GM19397 (cell line): ENCODE results near the gene CDV3.
"Not testable (repeated sequence)": the region's sequence is repeated elsewhere in the genome, so short reads cannot be mapped to it uniquely, and the experiment has no call there.

Experiments used
- ATAC-seq: cut with Tn5 transposase; IDR thresholded peaks from one replicate; pipeline ENCODE4 v1.9.1; 2021; ENCODE audit warnings: mild to moderate bottlenecking, moderate library complexity; ENCODE audit not compliant: unreplicated experiment

CDV3 gene

GRCh38 chr3:133573629-133574194, at the start of gene CDV3:
Gene CDV3 (plus strand): TSS chr3:133573686. CDS start chr3:133574045, 359 bp downstream.
- ATAC-seq: peak; percentile 32

GRCh38 chr3:133523758-133524157, 49.7 kb upstream of the CDV3 start:
- not testable (repeated sequence) for ATAC-seq

GRCh38 chr3:133525435-133525834, 48.1 kb upstream of the CDV3 start:
- ATAC-seq: no peak

GRCh38 chr3:133527081-133527715, 46.3 kb upstream of the CDV3 start:
- no peak for ATAC-seq

GRCh38 chr3:133529809-133530208, 43.7 kb upstream of the CDV3 start:
- ATAC-seq: no peak

GRCh38 chr3:133531981-133532380, 41.5 kb upstream of the CDV3 start:
- ATAC-seq: no peak

- no peak for ATAC-seq
Observed at GRCh38 chr3:133532951-133533350, 40.5 kb upstream of the CDV3 start.

GRCh38 chr3:133535971-133536881, 37.3 kb upstream of the CDV3 start:
- no peak for ATAC-seq

GRCh38 chr3:133537131-133537530, 36.4 kb upstream of the CDV3 start:
- ATAC-seq: not testable (repeated sequence)

GRCh38 chr3:133538154-133538553, 35.3 kb upstream of the CDV3 start:
- ATAC-seq: no peak

GRCh38 chr3:133540896-133541674, 32.4 kb upstream of the CDV3 start:
- no peak for ATAC-seq

GRCh38 chr3:133542871-133543270, 30.6 kb upstream of the CDV3 start:
- ATAC-seq: no peak

GRCh38 chr3:133544983-133545382, 28.5 kb upstream of the CDV3 start:
- not testable (repeated sequence) for ATAC-seq

- ATAC-seq: no peak
Observed at GRCh38 chr3:133547432-133548041, 25.9 kb upstream of the CDV3 start.

GRCh38 chr3:133548090-133548489, 25.4 kb upstream of the CDV3 start:
- no peak for ATAC-seq

GRCh38 chr3:133549565-133549964, 23.9 kb upstream of the CDV3 start:
- no peak for ATAC-seq

GRCh38 chr3:133551589-133551988, 21.9 kb upstream of the CDV3 start:
- ATAC-seq: not testable (repeated sequence)

GRCh38 chr3:133561679-133562078, 11.8 kb upstream of the CDV3 start:
- no peak for ATAC-seq

GRCh38 chr3:133562376-133562775, 11.1 kb upstream of the CDV3 start:
- ATAC-seq: no peak

GRCh38 chr3:133563186-133563591, 10.3 kb upstream of the CDV3 start:
- ATAC-seq: no peak

GRCh38 chr3:133563816-133564215, 9.7 kb upstream of the CDV3 start:
- ATAC-seq: no peak
